GM12891 (cell line): ENCODE results near the gene CUBN.

Experiments used
- POLR2A ChIP-seq: IDR thresholded peaks from 2 replicates; pipeline ENCODE4 v1.6.1; 2011; ENCODE audit warnings: low read depth, low read length, control low read depth
- POLR2AphosphoS5 ChIP-seq: IDR thresholded peaks from 2 replicates; pipeline ENCODE4 v1.6.1; 2011; ENCODE audit warnings: low read depth, low read length, control low read depth
- POU2F2 ChIP-seq: IDR thresholded peaks from 2 replicates; pipeline ENCODE4 v1.6.1; 2011; ENCODE audit warnings: low read depth, mild to moderate bottlenecking, control low read depth, low read length, moderate library complexity

- TF ChIP-seq POU2F2: no peak
- TF ChIP-seq POLR2AphosphoS5: no peak
- no peak for TF ChIP-seq POLR2A
Measured at GRCh38 chr10:17059197-17059688, 70.4 kb downstream of the CUBN start.
